DND-41 (cell line): Measurements from ENCODE around the gene MS4A12.

Experiments
- CTCF ChIP-seq: IDR thresholded peaks from 2 replicates; pipeline ENCODE4 v1.5.1; 2012; ENCODE audit warnings: borderline replicate concordance, low read length, moderate library complexity, mild to moderate bottlenecking; ENCODE audit not compliant: poor library complexity, severe bottlenecking; ENCODE audit errors: extremely low read depth
- EZH2 ChIP-seq: IDR thresholded peaks from 3 replicates; pipeline ENCODE4 v1.6.1; 2012; ENCODE audit warnings: borderline replicate concordance, low read depth, mild to moderate bottlenecking, moderate library complexity, low read length, inconsistent platforms; ENCODE audit not compliant: severe bottlenecking

DNA sequence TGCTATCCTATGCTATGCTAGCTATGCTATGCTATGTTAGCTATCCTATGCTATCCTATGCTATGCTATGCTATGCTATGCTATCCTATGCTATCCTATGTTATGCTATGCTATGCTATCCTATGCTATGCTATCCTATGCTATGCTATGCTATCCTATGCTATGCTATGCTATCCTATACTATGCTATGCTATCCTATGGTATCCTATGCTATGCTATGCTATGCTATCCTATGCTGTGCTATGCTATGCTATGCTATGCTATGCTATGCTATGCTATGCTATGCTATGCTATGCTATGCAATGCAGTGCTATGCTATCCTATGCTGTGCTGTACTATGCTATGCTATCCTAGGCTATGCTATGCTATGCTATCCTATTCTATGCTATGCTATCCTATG, 45.5 kb upstream of the MS4A12 start:
- TF ChIP-seq CTCF (no peak), EZH2 (no peak)
